Keratinocyte (primary cell): Measurements from ENCODE around the gene ZNF177. TPM values are rescaled to one million over a fixed set of nuclear protein-coding genes. Genes with fewer than 3 reads are reported as not detected.
A peak's percentile ranks its signal among the peaks of the same experiment; 100 is the strongest.

Experiments
- DNase-seq: peaks from one replicate; pipeline ENCODE4 v3.0.0-alpha.2; 2011; ENCODE audit warnings: low read depth, missing footprints, low spot score
- FAIRE-seq: peaks from 2 replicates; lab custom pipeline; 2011; peaks lifted over from hg19 to GRCh38; lab: Jason Lieb, UNC
- H2AFZ ChIP-seq: 2 replicates; pipeline ENCODE4 v1.6.0; 2012; ENCODE audit warnings: low read length, control low read depth, inconsistent platforms; ENCODE audit not compliant: control insufficient read depth
- H3K27ac ChIP-seq: 2 replicates; pipeline ENCODE4 v1.5.1; 2011; ENCODE audit warnings: low read length; ENCODE audit not compliant: control insufficient read depth, insufficient read depth
- H3K27me3 ChIP-seq: 3 replicates; pipeline ENCODE4 v1.6.0; 2011; ENCODE audit warnings: low read length; ENCODE audit not compliant: control insufficient read depth, insufficient read depth; ENCODE audit errors: extremely low read depth
- H3K36me3 ChIP-seq, 2 experiments: 2 replicates in 1 of 2; 3 replicates in 1 of 2; pipeline ENCODE4 v1.5.1; 2011; ENCODE audit warnings: low read length in 2 of 2, mild to moderate bottlenecking in 1 of 2; ENCODE audit not compliant: control insufficient read depth in 2 of 2, insufficient read depth in 2 of 2; ENCODE audit errors: extremely low read depth in 1 of 2
- H3K4me1 ChIP-seq: 3 replicates; pipeline ENCODE4 v1.5.1; 2011; ENCODE audit warnings: low read length; ENCODE audit not compliant: control insufficient read depth, insufficient read depth; ENCODE audit errors: extremely low read depth
- H3K4me2 ChIP-seq: 3 replicates; pipeline ENCODE4 v1.6.0; 2011; ENCODE audit warnings: low read depth, low read length; ENCODE audit not compliant: control insufficient read depth, insufficient read depth; ENCODE audit errors: extremely low read depth
- H3K4me3 ChIP-seq, 3 experiments: fragments of 200-600 bp in 1 of 3; sonication (generic) in 1 of 3; 2 replicates in 2 of 3; 3 replicates in 1 of 3; pipeline ENCODE4 v1.5.1; 2011 to 2016; ENCODE audit warnings: low read length in 3 of 3, mild to moderate bottlenecking in 3 of 3, control low read depth in 2 of 3, inconsistent platforms in 1 of 3, low read depth in 1 of 3, mixed read lengths in 1 of 3, mixed run types in 1 of 3, moderate library complexity in 1 of 3; ENCODE audit not compliant: control insufficient read depth in 2 of 3, insufficient read depth in 2 of 3; ENCODE audit errors: extremely low read depth in 1 of 3
- H3K79me2 ChIP-seq: 2 replicates; pipeline ENCODE4 v1.6.0; 2012; ENCODE audit warnings: low read length; ENCODE audit not compliant: control insufficient read depth, insufficient read depth
- H3K9ac ChIP-seq: 3 replicates; pipeline ENCODE4 v1.6.0; 2011; ENCODE audit warnings: low read length; ENCODE audit not compliant: control insufficient read depth, insufficient read depth; ENCODE audit errors: extremely low read depth
- H3K9me1 ChIP-seq: 3 replicates; pipeline ENCODE4 v1.6.0; 2011; ENCODE audit warnings: low read length; ENCODE audit not compliant: control insufficient read depth, insufficient read depth; ENCODE audit errors: extremely low read depth
- H3K9me3 ChIP-seq: 2 replicates; pipeline ENCODE4 v1.5.1; 2012; ENCODE audit warnings: low read depth, low read length; ENCODE audit not compliant: control insufficient read depth
- H4K20me1 ChIP-seq: 3 replicates; pipeline ENCODE4 v1.6.0; 2011; ENCODE audit warnings: low read length; ENCODE audit not compliant: control insufficient read depth, insufficient read depth; ENCODE audit errors: extremely low read depth
- EZH2 ChIP-seq: IDR thresholded peaks from one replicate; pipeline ENCODE4 v1.6.1; 2012; ENCODE audit warnings: inconsistent platforms, mild to moderate bottlenecking, low read length, moderate library complexity
- dilution Hi-C: fragments of 300-500 bp; cut with MboI; formaldehyde crosslinking; loops from one replicate; pipeline ENCODE4 v1.7.0; 2020; ENCODE audit warnings: low sequenced_read_pairs; ENCODE audit not compliant: extremely low pct_ligation_motif_present
- polyA plus RNA-seq, 5 experiments: library from polyadenylated mRNA; depleted of rRNA in 3 of 5; stranded (reverse) in 3 of 5; stranded (forward) in 1 of 5; unstranded in 1 of 5; fragments of >200 nt; gene quantifications; 1 replicate in 1 of 5; 2 replicates in 3 of 5; 3 replicates in 1 of 5; pipeline versions ENCODE4 v1.2.1 to v1.2.3, GENCODE V29; 2011 to 2012; ENCODE audit warnings: missing spikeins in 2 of 5, low read depth in 1 of 5, low replicate concordance in 1 of 5
- TF ChIP-seq, protein P1 (sequence below), 3 experiments: IDR thresholded peaks in 1 of 3; conservative IDR thresholded peaks in 1 of 3; optimal IDR thresholded peaks in 1 of 3; 2 replicates in 2 of 3; 3 replicates in 1 of 3; pipeline versions ENCODE3 to v1.5.1; 2011; ENCODE audit warnings: low read length in 3 of 3, mild to moderate bottlenecking in 3 of 3, moderate library complexity in 2 of 3, control low read depth in 1 of 3, inconsistent platforms in 1 of 3; ENCODE audit not compliant: insufficient read depth in 2 of 3; ENCODE audit errors: extremely low read depth in 1 of 3

Gene ZNF177
- polyA plus RNA-seq, 1 donor (not counting 4 experiments of a cell fraction or from before 2014, with no cell fraction given), result 2.0 TPM

DNA sequence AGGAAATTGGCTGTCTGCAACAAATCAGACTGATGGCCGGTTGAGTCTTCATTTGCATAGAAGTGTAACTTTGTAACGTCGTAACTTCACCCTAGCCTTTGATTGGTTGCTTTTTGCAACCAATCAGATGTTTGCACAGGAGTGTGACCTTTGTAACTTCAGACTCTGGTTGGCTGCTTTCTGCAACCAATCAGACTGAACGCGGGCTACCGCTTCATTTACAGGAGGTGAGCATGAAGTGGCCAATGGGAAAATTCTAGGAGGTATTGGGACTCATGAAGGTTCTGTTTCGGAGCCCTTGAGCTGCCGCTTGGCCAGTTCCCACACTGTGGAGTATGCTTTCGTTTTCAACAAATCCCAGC, 39.3 kb upstream of the ZNF177 start:
- Histone ChIP-seq H3K9me3 (peaks cover 1% of the 10 kb centered on the region), H3K4me3 (peak overlapping the region; percentile 46 to 87 (median 77)), H3K27me3 (no peaks in the 10 kb centered on the region), H2AFZ (peak overlapping the region; percentile 99), H3K9ac (peak overlapping the region; percentile 73), H3K4me2 (peak overlapping the region; percentile 85), H3K9me1 (no peaks in the 10 kb centered on the region), H3K36me3 (no peaks in the 10 kb centered on the region), H3K79me2 (peaks cover 4% of the 10 kb centered on the region), H3K27ac (peak overlapping the region; percentile 56), H3K4me1 (peaks cover 4% of the 10 kb centered on the region), H4K20me1 (no peaks in the 10 kb centered on the region)
- TF ChIP-seq, protein P1, sequence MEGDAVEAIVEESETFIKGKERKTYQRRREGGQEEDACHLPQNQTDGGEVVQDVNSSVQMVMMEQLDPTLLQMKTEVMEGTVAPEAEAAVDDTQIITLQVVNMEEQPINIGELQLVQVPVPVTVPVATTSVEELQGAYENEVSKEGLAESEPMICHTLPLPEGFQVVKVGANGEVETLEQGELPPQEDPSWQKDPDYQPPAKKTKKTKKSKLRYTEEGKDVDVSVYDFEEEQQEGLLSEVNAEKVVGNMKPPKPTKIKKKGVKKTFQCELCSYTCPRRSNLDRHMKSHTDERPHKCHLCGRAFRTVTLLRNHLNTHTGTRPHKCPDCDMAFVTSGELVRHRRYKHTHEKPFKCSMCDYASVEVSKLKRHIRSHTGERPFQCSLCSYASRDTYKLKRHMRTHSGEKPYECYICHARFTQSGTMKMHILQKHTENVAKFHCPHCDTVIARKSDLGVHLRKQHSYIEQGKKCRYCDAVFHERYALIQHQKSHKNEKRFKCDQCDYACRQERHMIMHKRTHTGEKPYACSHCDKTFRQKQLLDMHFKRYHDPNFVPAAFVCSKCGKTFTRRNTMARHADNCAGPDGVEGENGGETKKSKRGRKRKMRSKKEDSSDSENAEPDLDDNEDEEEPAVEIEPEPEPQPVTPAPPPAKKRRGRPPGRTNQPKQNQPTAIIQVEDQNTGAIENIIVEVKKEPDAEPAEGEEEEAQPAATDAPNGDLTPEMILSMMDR (optimal IDR thresholded peaks at IDR 0.05 in 1 of 3, IDR thresholded peaks at IDR 0.05 in 1 of 3, conservative IDR thresholded peaks at IDR 0.05 in 1 of 3; ENCODE audit: extremely low read depth in 1 of 3, insufficient read depth in 2 of 3, low read length in 3 of 3), result no peak
- TF ChIP-seq EZH2, result no peak
- dilution Hi-C loops, result no loop called here
- DNase-seq (peak; percentile 46), FAIRE-seq (peak; percentile 81)

DNA sequence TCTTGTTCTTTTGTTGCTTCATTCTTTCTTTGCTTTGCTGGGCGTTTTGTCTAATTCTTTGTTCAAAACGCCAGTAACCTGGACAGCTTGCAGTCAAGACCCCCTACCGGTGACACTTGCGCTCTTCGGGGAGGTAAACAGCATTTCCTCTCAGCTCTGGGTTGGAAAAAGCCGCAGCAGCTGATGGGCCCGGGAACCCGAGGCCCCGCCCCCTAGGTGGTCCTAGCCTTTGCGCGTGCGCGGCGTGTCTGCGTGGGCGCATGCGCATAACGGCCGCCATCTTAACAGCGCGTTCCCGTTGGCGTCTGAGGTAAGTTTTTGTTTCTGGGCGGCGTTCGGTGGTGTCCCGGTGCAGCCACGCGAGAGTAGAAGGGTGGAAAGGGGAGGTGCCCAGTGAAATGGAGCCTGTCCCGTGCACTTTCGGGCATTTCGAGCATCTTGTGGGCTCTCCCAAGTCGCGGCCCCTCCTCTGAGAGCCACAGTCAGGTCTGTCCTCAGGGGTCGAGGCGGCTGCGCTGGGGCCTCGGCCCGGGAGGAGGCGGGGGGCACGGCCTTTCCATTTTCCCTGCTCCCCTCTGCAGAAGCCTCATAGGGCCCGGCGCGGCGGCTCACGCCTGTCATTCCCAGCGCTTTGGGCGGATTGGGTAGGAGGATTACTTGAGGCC, 38.8 kb upstream of the ZNF177 start, which contains the start of gene ZNF559:
ZNF559 (plus strand) TSS at position 261 of the 665 bp plus-strand sequence. CDS start 14,371 bp downstream, outside the sequence.
- peak; percentile 80 for FAIRE-seq

More for the DNA sequence above, 38.8 kb upstream of the ZNF177 start, which contains the start of gene ZNF559:
- no peaks in the 10 kb centered on the region for H3K27me3 ChIP-seq
- peak within 1 kb of the TSS; percentile 73 for H3K9ac ChIP-seq
- peak within 1 kb of the TSS; percentile 56 for H3K27ac ChIP-seq
- peak; percentile 78 for DNase-seq
- TF ChIP-seq, protein P1 (optimal IDR thresholded peaks at IDR 0.05 in 1 of 3, IDR thresholded peaks at IDR 0.05 in 1 of 3, conservative IDR thresholded peaks at IDR 0.05 in 1 of 3; ENCODE audit: extremely low read depth in 1 of 3, insufficient read depth in 2 of 3, low read length in 3 of 3), result peak in 2 of 3 experiments; percentile 30 to 32
- TF ChIP-seq EZH2, result no peak
- dilution Hi-C loops, result no loop called here
- H3K4me2 ChIP-seq, result peak within 1 kb of the TSS; percentile 85
- peak within 1 kb of the TSS; percentile 99 for H2AFZ ChIP-seq
- no peaks in the 10 kb centered on the region for H3K36me3 ChIP-seq
- H3K4me3 ChIP-seq, result peak within 1 kb of the TSS; percentile 46 to 87 (median 77)
- no peaks in the 10 kb centered on the region for H3K9me1 ChIP-seq
- H3K9me3 ChIP-seq, result peaks cover 1% of the 10 kb centered on the region
- H3K4me1 ChIP-seq, result peaks cover 4% of the 10 kb centered on the region
- peaks cover 4% of the 10 kb centered on the region for H3K79me2 ChIP-seq
- H4K20me1 ChIP-seq, result no peaks in the 10 kb centered on the region
